Right lobe of liver (tissue), 4 donors: ENCODE measurements around the gene ZMYND19.

Experiments
- POLR2A ChIP-seq: fragments of 450-650 bp; IDR thresholded peaks from one replicate; pipeline ENCODE4 v1.6.1; 2017; ENCODE audit warnings: antibody characterized with exemption, mild to moderate bottlenecking
- TF ChIP-seq, protein P1 (sequence below), 4 donors: fragments of 200-600 bp in 3 of 4; fragments of 450-650 bp in 1 of 4; IDR thresholded peaks; one replicate each; pipeline versions ENCODE4 v1.5.1 to v1.8.0; 2016 to 2022; ENCODE audit warnings: antibody characterized with exemption in 4 of 4, mild to moderate bottlenecking in 2 of 4
- donor health status: DM: no; HTN: no; CAD: no.
- donor health status: DM: no; HTN: no; CAD: no.
- donor health status: DM: no; HTN: yes; CAD: no.

DNA sequence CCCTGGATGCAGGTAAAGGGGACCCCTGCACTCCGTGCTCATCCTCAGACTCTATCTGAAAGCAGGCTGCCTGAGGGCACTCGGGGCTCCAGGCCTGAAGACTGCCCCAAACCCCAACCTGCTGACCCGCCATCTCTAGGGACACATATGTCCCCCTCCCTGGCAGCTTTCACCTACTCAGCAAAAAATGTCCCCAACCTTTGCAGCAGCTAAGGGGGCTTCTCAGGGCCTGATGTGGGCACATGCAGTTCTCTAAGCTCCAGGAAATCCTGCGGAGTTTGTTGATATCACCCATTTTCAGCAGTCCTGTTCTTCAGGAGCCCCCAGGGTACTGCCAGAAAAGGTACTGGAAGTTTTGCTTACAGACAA lies 9.4 kb downstream of the ZMYND19 start:
- TF ChIP-seq, protein P1, sequence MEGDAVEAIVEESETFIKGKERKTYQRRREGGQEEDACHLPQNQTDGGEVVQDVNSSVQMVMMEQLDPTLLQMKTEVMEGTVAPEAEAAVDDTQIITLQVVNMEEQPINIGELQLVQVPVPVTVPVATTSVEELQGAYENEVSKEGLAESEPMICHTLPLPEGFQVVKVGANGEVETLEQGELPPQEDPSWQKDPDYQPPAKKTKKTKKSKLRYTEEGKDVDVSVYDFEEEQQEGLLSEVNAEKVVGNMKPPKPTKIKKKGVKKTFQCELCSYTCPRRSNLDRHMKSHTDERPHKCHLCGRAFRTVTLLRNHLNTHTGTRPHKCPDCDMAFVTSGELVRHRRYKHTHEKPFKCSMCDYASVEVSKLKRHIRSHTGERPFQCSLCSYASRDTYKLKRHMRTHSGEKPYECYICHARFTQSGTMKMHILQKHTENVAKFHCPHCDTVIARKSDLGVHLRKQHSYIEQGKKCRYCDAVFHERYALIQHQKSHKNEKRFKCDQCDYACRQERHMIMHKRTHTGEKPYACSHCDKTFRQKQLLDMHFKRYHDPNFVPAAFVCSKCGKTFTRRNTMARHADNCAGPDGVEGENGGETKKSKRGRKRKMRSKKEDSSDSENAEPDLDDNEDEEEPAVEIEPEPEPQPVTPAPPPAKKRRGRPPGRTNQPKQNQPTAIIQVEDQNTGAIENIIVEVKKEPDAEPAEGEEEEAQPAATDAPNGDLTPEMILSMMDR (IDR thresholded peaks at IDR 0.05) = no peak
- TF ChIP-seq POLR2A = no peak
